ENCODE results near the gene SGSH.

The SGSH gene

DNA sequence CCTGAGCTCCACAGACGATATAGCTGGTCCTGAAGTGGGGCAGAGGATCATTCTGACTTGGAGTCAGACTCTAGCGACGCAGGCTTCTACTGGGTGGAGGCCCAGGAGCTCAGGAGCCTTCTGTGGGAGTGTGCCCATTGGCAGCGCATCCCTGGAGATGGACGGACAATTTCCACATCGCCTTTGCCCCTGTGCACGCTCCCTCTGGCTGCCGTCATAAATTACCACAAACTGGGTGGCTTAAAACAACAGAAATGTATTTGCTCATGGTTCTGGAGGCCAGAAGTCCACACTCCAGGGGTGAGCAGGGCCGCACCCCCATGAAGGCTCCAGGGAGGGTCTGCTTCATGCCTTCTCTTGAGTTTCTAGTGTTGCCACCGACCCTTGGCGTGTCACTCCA, 43.4 kb downstream of the SGSH start:
- no peak overlapping the region for H3K4me2 ChIP-seq
- no peak overlapping the region for H3K4me3 ChIP-seq
- H3K36me3 ChIP-seq = no peaks in the 10 kb centered on the region
- H3K27me3 ChIP-seq = no peaks in the 10 kb centered on the region
- H3K9me3 ChIP-seq (replicated peaks in 1 of 11) = no peaks in the 10 kb centered on the region
- no peak for TF ChIP-seq Cebpa-rat (IDR thresholded peaks at IDR 0.05)
- H3K4me1 ChIP-seq = no peaks in the 10 kb centered on the region
- no peak overlapping the region for H3K27ac ChIP-seq
- no peak overlapping the region for H3K9ac ChIP-seq
- no peaks in the 10 kb centered on the region; a peak in 1 of 22 replicates for H4K20me1 ChIP-seq

DNA sequence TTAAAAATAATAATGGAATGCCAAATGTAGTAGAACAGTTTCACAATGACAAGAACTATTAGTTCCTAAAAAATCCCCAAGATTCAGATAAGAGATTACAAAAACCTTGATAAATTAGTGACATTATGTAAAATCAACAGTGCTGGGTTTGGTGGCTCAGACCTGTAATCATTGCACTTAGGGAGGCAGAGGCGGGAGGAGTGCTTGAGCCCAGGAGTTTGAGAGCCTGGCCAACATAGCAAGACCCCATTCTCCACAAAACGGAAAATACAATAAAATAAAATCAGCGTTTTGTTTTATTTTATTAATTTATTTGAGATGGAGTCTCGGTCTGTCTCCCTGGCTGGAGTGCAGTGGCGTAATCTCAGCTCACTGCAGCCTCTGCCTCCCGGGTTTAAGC, 46.2 kb downstream of the SGSH start:
- Histone ChIP-seq H4K20me1 (no peaks in the 10 kb centered on the region; a peak in 1 of 22 replicates), H3K27me3 (no peaks in the 10 kb centered on the region), H3K4me1 (peaks cover 0 to 3% (median 0%) of the 10 kb centered on the region in 10 experiments; a peak in 1 of 20 replicates), H3K9ac (no peak overlapping the region), H3K36me3 (no peaks in the 10 kb centered on the region), H3K27ac (no peak overlapping the region), H3K4me3 (no peak overlapping the region), H3K9me3 (replicated peaks in 1 of 11) (no peaks in the 10 kb centered on the region), H3K4me2 (no peak overlapping the region)
- TF ChIP-seq Cebpa-rat (IDR thresholded peaks at IDR 0.05) = no peak

DNA sequence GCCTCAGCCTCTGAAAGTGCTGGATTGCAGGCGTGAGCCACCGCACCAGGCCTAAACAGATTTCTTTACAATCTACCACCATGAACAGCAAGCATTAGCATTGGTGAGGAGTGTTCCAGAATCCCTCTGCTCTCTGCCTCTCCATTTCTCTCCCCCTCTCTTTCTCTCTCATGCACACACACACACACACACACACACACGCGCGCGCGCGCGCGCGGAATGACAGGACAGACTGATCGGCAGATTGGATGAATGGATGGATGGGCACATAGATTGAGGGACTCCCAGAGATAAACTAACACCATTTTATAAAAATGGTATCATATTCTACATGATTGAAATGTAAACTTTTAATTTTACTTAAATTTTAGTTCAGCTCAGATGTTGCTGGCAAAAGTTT, 47.0 kb downstream of the SGSH start:
- H4K20me1 ChIP-seq = no peaks in the 10 kb centered on the region
- no peak overlapping the region for H3K4me2 ChIP-seq
- no peaks in the 10 kb centered on the region for H3K9me3 ChIP-seq (replicated peaks in 1 of 11)
- H3K36me3 ChIP-seq = no peaks in the 10 kb centered on the region
- TF ChIP-seq Cebpa-rat (IDR thresholded peaks at IDR 0.05) = no peak
- no peak overlapping the region for H3K27ac ChIP-seq
- H3K4me1 ChIP-seq = peaks cover 0 to 3% (median 0%) of the 10 kb centered on the region in 10 experiments; a peak in 1 of 20 replicates
- H3K4me3 ChIP-seq = no peak overlapping the region
- H3K27me3 ChIP-seq = no peaks in the 10 kb centered on the region
- no peak overlapping the region for H3K9ac ChIP-seq

DNA sequence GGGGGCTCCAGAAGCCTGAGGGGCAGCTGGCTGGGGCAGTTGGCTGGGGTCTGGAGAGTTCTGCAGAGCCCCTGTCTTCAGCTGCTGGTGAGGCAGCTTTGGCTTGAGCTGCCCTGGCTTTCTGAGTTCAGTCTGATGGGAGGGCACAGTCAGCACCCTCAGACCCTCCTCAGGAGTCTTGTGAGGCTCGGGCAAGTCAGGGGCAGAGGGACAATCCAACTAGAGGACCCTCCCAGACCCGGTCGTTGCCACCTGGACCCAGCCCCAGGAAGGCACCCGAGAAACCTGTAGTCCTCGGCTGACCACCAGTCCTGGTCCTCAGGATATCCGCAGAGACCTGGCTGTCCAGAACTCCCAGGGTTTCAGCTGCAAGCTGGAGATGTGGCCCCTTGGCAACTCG, 48.5 kb downstream of the SGSH start:
- Histone ChIP-seq H3K9me3 (replicated peaks in 1 of 11) (no peaks in the 10 kb centered on the region), H3K27me3 (no peaks in the 10 kb centered on the region)

DNA sequence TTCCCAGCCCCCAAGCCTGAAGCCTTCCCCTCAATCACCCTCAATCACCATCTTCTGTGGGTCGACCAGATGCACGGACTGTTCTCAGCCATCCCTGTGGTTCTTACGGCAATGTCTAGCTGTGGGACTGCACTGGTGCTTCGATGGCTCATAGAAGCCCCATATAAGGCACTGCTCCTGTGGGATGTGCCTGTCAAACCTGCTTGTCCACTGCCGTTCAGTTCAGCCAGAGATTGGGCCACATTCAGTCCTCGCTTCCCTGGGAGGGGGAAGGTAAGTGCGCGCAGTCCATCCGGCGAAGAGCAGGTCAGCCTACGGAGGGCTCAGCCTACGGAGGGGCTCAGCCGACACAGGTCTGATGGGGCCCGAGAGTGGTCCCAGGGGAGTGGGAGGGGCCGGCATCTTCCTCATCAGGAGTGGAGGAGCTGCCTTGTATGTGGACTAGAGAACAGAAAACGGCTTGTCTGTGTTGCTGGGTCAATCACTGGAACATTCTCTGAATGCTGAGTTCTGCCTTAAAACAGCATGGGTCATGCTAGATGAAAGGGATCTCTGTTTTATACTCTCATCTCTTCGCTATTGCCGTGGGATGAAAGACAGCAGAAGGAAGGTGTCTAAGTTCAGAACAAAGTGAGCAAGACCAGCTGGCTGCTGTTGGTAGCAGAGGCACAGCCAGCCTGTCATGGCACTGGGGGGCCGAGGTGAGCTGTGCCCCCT, 50.2 kb downstream of the SGSH start, which contains the start of gene CARD14:
TSS of gene CARD14 (plus strand) at position 247 of the 717 bp plus-strand sequence. CDS start 11,409 bp downstream, outside the sequence.
- Histone ChIP-seq H3K27me3 (no peaks in the 10 kb centered on the region), H3K36me3 (no peaks in the 10 kb centered on the region), H3K4me1 (peaks cover 0 to 3% (median 0%) of the 10 kb centered on the region in 10 experiments; a peak in 1 of 20 replicates), H3K9me3 (replicated peaks in 1 of 11) (no peaks in the 10 kb centered on the region), H3K4me2 (no peak within 1 kb of the TSS), H3K4me3 (no peak within 1 kb of the TSS), H3K27ac (no peak within 1 kb of the TSS), H3K9ac (no peak within 1 kb of the TSS), H4K20me1 (no peaks in the 10 kb centered on the region)
- no peak for TF ChIP-seq Cebpa-rat (IDR thresholded peaks at IDR 0.05)

More for the DNA sequence above, 48.5 kb downstream of the SGSH start:
- H4K20me1 ChIP-seq = no peaks in the 10 kb centered on the region
- H3K4me3 ChIP-seq = no peak overlapping the region
- no peak for TF ChIP-seq Cebpa-rat (IDR thresholded peaks at IDR 0.05)
- no peak overlapping the region for H3K27ac ChIP-seq
- no peaks in the 10 kb centered on the region for H3K36me3 ChIP-seq
- H3K4me2 ChIP-seq = no peak overlapping the region
- peaks cover 0 to 3% (median 0%) of the 10 kb centered on the region in 10 experiments; a peak in 1 of 20 replicates for H3K4me1 ChIP-seq
- H3K9ac ChIP-seq = no peak overlapping the region

DNA sequence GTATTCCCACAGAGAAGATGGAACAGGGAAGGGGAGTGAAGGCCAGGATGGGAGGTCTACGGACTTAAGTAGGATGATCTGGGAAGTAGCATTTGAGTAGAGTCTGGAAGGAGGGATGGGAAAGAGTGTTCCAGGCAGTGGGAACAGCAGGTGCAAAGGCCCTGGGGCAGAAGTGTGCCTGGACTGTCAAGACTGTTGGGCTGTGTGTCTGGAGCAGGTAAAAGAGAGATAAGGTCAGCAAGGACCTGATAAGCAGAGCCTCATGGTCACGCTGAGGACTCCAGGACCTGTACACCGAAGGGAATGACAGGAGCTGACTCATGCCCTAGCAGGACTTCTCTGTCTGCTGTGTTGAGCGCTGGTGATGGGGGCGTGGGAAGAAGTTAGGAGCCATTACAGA, 51.0 kb downstream of the SGSH start:
- Histone ChIP-seq H3K4me3 (no peak overlapping the region), H3K9me3 (replicated peaks in 1 of 11) (no peaks in the 10 kb centered on the region), H3K36me3 (no peaks in the 10 kb centered on the region), H3K4me1 (peaks cover 0 to 3% (median 0%) of the 10 kb centered on the region in 10 experiments; a peak in 1 of 20 replicates), H3K27me3 (no peaks in the 10 kb centered on the region), H4K20me1 (no peaks in the 10 kb centered on the region), H3K9ac (no peak overlapping the region), H3K27ac (no peak overlapping the region), H3K4me2 (no peak overlapping the region)
- no peak for TF ChIP-seq Cebpa-rat (IDR thresholded peaks at IDR 0.05)

DNA sequence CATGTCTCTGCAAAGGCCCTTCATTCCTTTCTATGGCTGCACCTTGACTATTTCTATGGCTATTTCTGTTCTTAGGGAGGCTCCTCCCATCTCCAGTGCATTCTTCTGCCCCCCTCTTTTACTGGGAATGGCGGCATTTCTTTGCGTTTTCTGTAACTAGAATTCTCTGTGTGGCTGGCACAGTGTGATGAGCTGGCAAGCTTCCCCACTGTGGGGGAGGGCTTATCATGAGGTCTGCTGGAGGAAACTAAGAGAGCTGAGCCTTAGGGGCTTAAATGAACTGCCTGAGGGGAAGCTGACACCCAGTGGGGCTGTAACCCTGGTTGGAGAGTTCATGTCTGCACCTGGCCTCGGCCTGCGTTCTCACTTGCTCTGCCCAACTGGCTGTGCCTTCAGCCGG, 51.8 kb downstream of the SGSH start:
- H3K4me1 ChIP-seq = peaks cover 0 to 3% (median 0%) of the 10 kb centered on the region in 10 experiments; a peak in 2 of 20 replicates
- TF ChIP-seq Cebpa-rat (IDR thresholded peaks at IDR 0.05) = no peak

DNA sequence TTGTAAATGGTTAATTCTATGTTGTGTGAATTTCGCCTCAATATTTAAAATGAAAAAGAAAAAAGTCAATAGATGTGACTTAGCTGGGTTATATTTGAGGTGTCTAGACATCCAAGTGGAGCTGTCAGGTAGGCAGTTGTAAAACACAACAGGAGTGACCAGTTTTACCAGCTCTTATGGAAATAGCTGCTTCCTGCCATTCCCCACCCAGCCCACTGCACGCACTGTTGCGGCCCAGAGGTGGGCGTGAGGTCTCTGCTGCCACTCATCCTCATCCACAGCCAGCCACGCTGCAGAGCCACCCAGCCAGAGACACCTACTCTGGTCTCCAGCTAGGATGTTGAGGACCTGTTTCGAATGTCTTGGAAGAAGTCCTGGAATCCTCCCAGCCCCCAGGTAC, 53.7 kb downstream of the SGSH start:
- no peak overlapping the region for H3K9ac ChIP-seq

More for the DNA sequence above, 51.8 kb downstream of the SGSH start:
- H3K36me3 ChIP-seq = no peaks in the 10 kb centered on the region
- H3K4me2 ChIP-seq = no peak overlapping the region
- no peak overlapping the region for H3K9ac ChIP-seq
- H4K20me1 ChIP-seq = no peaks in the 10 kb centered on the region
- no peak overlapping the region for H3K4me3 ChIP-seq
- H3K9me3 ChIP-seq (replicated peaks in 1 of 11) = no peaks in the 10 kb centered on the region
- no peaks in the 10 kb centered on the region for H3K27me3 ChIP-seq
- no peak overlapping the region for H3K27ac ChIP-seq

DNA sequence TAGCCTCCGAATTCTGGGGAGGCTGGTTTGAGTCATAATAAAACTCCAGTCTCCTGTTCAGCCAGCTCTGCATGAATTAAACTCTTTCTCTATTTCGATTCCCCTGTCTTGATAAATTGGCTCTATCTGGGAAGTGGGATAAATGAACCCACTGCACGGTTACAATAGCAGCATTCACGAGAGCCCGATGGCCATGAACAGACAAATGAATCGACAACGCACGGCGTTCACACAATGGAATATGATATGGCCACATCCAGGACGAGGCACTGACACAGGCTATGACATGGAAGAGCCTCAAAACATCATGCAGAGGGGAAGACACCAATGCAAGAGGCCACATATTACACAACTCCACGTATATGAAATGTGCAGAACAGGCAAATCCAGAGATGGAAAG, 55.9 kb downstream of the SGSH start:
- Histone ChIP-seq H3K27ac (no peak overlapping the region), H3K4me1 (peaks cover 0 to 33% (median 23%) of the 10 kb centered on the region in 10 experiments; a peak in 16 of 20 replicates), H3K9me3 (replicated peaks in 1 of 11) (no peaks in the 10 kb centered on the region; a peak in 1 of 22 replicates), H3K9ac (no peak overlapping the region), H3K36me3 (no peaks in the 10 kb centered on the region), H3K4me3 (no peak overlapping the region), H4K20me1 (no peaks in the 10 kb centered on the region), H3K4me2 (no peak overlapping the region), H3K27me3 (no peaks in the 10 kb centered on the region)
- no peak for TF ChIP-seq Cebpa-rat (IDR thresholded peaks at IDR 0.05)

More for the DNA sequence above, 53.7 kb downstream of the SGSH start:
- Histone ChIP-seq H3K27ac (no peak overlapping the region), H3K4me2 (no peak overlapping the region), H3K27me3 (no peaks in the 10 kb centered on the region), H3K9me3 (replicated peaks in 1 of 11) (no peaks in the 10 kb centered on the region; a peak in 1 of 22 replicates), H3K4me1 (peaks cover 0 to 18% (median 12%) of the 10 kb centered on the region in 10 experiments; a peak in 13 of 20 replicates), H3K36me3 (no peaks in the 10 kb centered on the region), H3K4me3 (no peak overlapping the region), H4K20me1 (no peaks in the 10 kb centered on the region)
- no peak for TF ChIP-seq Cebpa-rat (IDR thresholded peaks at IDR 0.05)

DNA sequence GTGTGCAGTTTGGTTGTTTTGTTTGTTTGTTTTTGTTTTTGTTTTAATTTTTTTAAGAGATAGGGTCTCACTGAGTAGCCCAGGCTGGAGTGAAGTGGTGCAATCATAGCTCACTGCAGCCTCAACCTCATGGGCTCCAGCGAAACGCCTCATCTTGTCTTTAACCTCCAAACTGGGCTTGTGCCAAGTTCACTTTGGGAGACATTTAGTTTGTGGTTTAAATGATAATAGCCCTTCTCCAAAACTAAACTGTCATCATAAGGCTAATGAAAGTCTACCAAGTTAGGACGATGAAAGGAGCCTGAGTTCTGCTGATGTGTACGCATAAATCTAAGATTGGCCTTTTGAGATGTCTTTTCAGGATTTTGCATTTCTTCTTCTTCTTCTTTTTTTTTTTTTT, 56.8 kb downstream of the SGSH start:
- Histone ChIP-seq H3K27ac (no peak overlapping the region), H3K4me2 (no peak overlapping the region)
- TF ChIP-seq Cebpa-rat (IDR thresholded peaks at IDR 0.05) = no peak

More for the DNA sequence above, 56.8 kb downstream of the SGSH start:
- peaks cover 0 to 33% (median 23%) of the 10 kb centered on the region in 10 experiments; a peak in 16 of 20 replicates for H3K4me1 ChIP-seq
- no peaks in the 10 kb centered on the region for H4K20me1 ChIP-seq
- H3K4me3 ChIP-seq = no peak overlapping the region
- H3K36me3 ChIP-seq = no peaks in the 10 kb centered on the region
- no peak overlapping the region for H3K9ac ChIP-seq
- H3K27me3 ChIP-seq = no peaks in the 10 kb centered on the region
- H3K9me3 ChIP-seq (replicated peaks in 1 of 11) = no peaks in the 10 kb centered on the region; a peak in 1 of 22 replicates

Data from BLaER1 treated with 17β-estradiol and CSF1 and Interleukin-3, amounts not matched to agents 10 nM and 100 nM (cell line).